GM12875 (cell line): ENCODE data around the gene SERPINB1.

ENCODE experiments used
- H3K4me3 ChIP-seq: one replicate; pipeline ENCODE4 v1.5.1; 2011; ENCODE audit warnings: low read depth, low read length, control low read depth
- CTCF ChIP-seq: IDR thresholded peaks from 2 replicates; pipeline ENCODE4 v1.5.1; 2011; ENCODE audit warnings: low read depth, mild to moderate bottlenecking, control low read depth, inconsistent platforms, low read length, moderate library complexity, borderline replicate concordance; ENCODE audit not compliant: insufficient read depth

The SERPINB1 gene

GRCh38 chr6:2796861-2797260 is 44.8 kb downstream of the SERPINB1 start:
- H3K4me3 ChIP-seq, result no peak overlapping the region
- no peak for TF ChIP-seq CTCF

- TF ChIP-seq CTCF, result no peak
- no peak overlapping the region for H3K4me3 ChIP-seq
Observed at GRCh38 chr6:2795956-2796355, 45.7 kb downstream of the SERPINB1 start.

GRCh38 chr6:2795162-2795561 is 46.5 kb downstream of the SERPINB1 start:
- no peak for TF ChIP-seq CTCF
- H3K4me3 ChIP-seq, result no peak overlapping the region

- no peak for TF ChIP-seq CTCF
- H3K4me3 ChIP-seq, result no peak overlapping the region
Observed at GRCh38 chr6:2794171-2794730, 47.4 kb downstream of the SERPINB1 start.

- H3K4me3 ChIP-seq, result no peak overlapping the region
- TF ChIP-seq CTCF, result no peak
Observed at GRCh38 chr6:2793534-2794151, 48.0 kb downstream of the SERPINB1 start.

GRCh38 chr6:2792330-2793110 is 49.1 kb downstream of the SERPINB1 start:
- TF ChIP-seq CTCF, result no peak
- no peak overlapping the region for H3K4me3 ChIP-seq

- H3K4me3 ChIP-seq, result no peak overlapping the region
- TF ChIP-seq CTCF, result no peak
Observed at GRCh38 chr6:2791450-2791974, 50.2 kb downstream of the SERPINB1 start.
